ENCODE measurements around the gene GNL1.
A peak's percentile ranks its signal among the peaks of the same experiment; 100 is the strongest.
"Not testable (repeated sequence)": the region's sequence is repeated elsewhere in the genome, so short reads cannot be mapped to it uniquely, and the experiment has no call there.

Gene GNL1

GRCh38 chr6:30498705-30499104 is 57.6 kb downstream of the GNL1 start:
- H3K27me3 Mint-ChIP-seq, H3K9me3 Mint-ChIP-seq, H3K4me3 Mint-ChIP-seq, H3K27ac Mint-ChIP-seq, H3K36me3 Mint-ChIP-seq: not testable (repeated sequence)
- peaks cover 66% of the 10 kb centered on the region for H3K4me1 Mint-ChIP-seq

- Mint-ChIP-seq H3K27ac (peak overlapping the region; percentile 87), H3K36me3 (peaks cover 15% of the 10 kb centered on the region)
These were observed 58.6 kb downstream of the GNL1 start for GRCh38 chr6:30497714-30498113.

GRCh38 chr6:30497261-30497599 is 59.1 kb downstream of the GNL1 start:
- peaks cover 70% of the 10 kb centered on the region for H3K4me1 Mint-ChIP-seq
- peaks cover 20% of the 10 kb centered on the region for H3K36me3 Mint-ChIP-seq
- peak overlapping the region; percentile 45 for H3K4me3 Mint-ChIP-seq
- H3K9me3 Mint-ChIP-seq, H3K27me3 Mint-ChIP-seq: not testable (repeated sequence)
- H3K27ac Mint-ChIP-seq = peak overlapping the region; percentile 87

More at GRCh38 chr6:30497714-30498113, 58.6 kb downstream of the GNL1 start:
- no peaks in the 10 kb centered on the region for H3K9me3 Mint-ChIP-seq
- H3K4me1 Mint-ChIP-seq = peaks cover 70% of the 10 kb centered on the region
- no peaks in the 10 kb centered on the region for H3K27me3 Mint-ChIP-seq
- H3K4me3 Mint-ChIP-seq = no peak overlapping the region

- H3K27me3 Mint-ChIP-seq = no peaks in the 10 kb centered on the region
- H3K27ac Mint-ChIP-seq = peak overlapping the region; percentile 95
- peaks cover 32% of the 10 kb centered on the region for H3K36me3 Mint-ChIP-seq
- H3K4me3 Mint-ChIP-seq = peak overlapping the region; percentile 39
- no peaks in the 10 kb centered on the region for H3K9me3 Mint-ChIP-seq
- peaks cover 67% of the 10 kb centered on the region for H3K4me1 Mint-ChIP-seq
These were observed 60.3 kb downstream of the GNL1 start for GRCh38 chr6:30495993-30496392.

- peaks cover 41% of the 10 kb centered on the region for H3K36me3 Mint-ChIP-seq
- peaks cover 58% of the 10 kb centered on the region for H3K4me1 Mint-ChIP-seq
- not testable (repeated sequence) for H3K27me3 Mint-ChIP-seq, H3K9me3 Mint-ChIP-seq
- peak overlapping the region; percentile 100 for H3K4me3 Mint-ChIP-seq
- peak overlapping the region; percentile 92 for H3K27ac Mint-ChIP-seq
These were observed 61.2 kb downstream of the GNL1 start for GRCh38 chr6:30495060-30495459.

GRCh38 chr6:30494291-30494861 is 61.9 kb downstream of the GNL1 start:
- H3K9me3 Mint-ChIP-seq = no peaks in the 10 kb centered on the region
- peak overlapping the region; percentile 92 for H3K27ac Mint-ChIP-seq
- peaks cover 52% of the 10 kb centered on the region for H3K4me1 Mint-ChIP-seq
- H3K4me3 Mint-ChIP-seq = peak overlapping the region; percentile 100
- H3K36me3 Mint-ChIP-seq = peaks cover 42% of the 10 kb centered on the region
- no peaks in the 10 kb centered on the region for H3K27me3 Mint-ChIP-seq

GRCh38 chr6:30493643-30494250 is 62.5 kb downstream of the GNL1 start:
- H3K36me3 Mint-ChIP-seq = peaks cover 45% of the 10 kb centered on the region
- H3K27me3 Mint-ChIP-seq = no peaks in the 10 kb centered on the region
- H3K4me3 Mint-ChIP-seq = peak overlapping the region; percentile 100
- H3K9me3 Mint-ChIP-seq = no peaks in the 10 kb centered on the region
- H3K27ac Mint-ChIP-seq = peak overlapping the region; percentile 92
- peaks cover 57% of the 10 kb centered on the region for H3K4me1 Mint-ChIP-seq

GRCh38 chr6:30491991-30492952 is 64.0 kb downstream of the GNL1 start:
- Mint-ChIP-seq H3K9me3 (no peaks in the 10 kb centered on the region), H3K4me3 (peak overlapping the region; percentile 100), H3K27ac (peak overlapping the region; percentile 99), H3K36me3 (peaks cover 45% of the 10 kb centered on the region), H3K27me3 (no peaks in the 10 kb centered on the region), H3K4me1 (peaks cover 54% of the 10 kb centered on the region)

Data from activated naive CD4-positive, alpha-beta T cell treated with anti-CD3 and anti-CD28 coated beads, Interleukin-2, amount 50 U/mL, for 24 hours (primary cell).